ENCODE results near the gene ST3GAL2. TPM values are rescaled to one million over a fixed set of nuclear protein-coding genes. Genes with fewer than 3 reads are reported as not detected.

The ST3GAL2 gene
- total and polyA plus RNA-seq, 9 of the 15 experiments (the other 6 are each of a cell fraction or from before 2014, with no cell fraction given), result 1.5 to 108 (median 34.3) TPM

- TF ChIP-seq POLR2H (tag; IDR thresholded peaks at IDR 0.05; ENCODE audit: low read depth) (peak; percentile 85), ARID1B (IDR thresholded peaks at IDR 0.05) (peak; percentile 99), POU5F1 (IDR thresholded peaks at IDR 0.05; ENCODE audit: borderline replicate concordance, low read depth, low read length, partially characterized antibody) (peak; percentile 17), MED1 (CRISPR knock-in tag; IDR thresholded peaks at IDR 0.05; ENCODE audit: borderline replicate concordance) (no peak), NFIC (IDR thresholded peaks at IDR 0.05) (peak; percentile 99), BHLHE40 (IDR thresholded peaks at IDR 0.05; ENCODE audit: low read length) (peak; percentile 90), RFX1 (IDR thresholded peaks at IDR 0.05) (no peak), ZNF232 (CRISPR knock-in tag; IDR thresholded peaks at IDR 0.05) (no peak), ASH1L (IDR thresholded peaks at IDR 0.05; ENCODE audit: borderline replicate concordance, low read depth, partially characterized antibody) (no peak), CEBPB (tag; IDR thresholded peaks at IDR 0.05) (peak; percentile 98), CBFB (CRISPR knock-in tag; IDR thresholded peaks at IDR 0.05) (peak; percentile 97), CREBBP (IDR thresholded peaks at IDR 0.05; ENCODE audit: low read depth, low read length) (no peak), GATAD2B (IDR thresholded peaks at IDR 0.05; ENCODE audit: borderline replicate concordance) (peak; percentile 96), ZNF324 (CRISPR knock-in tag; IDR thresholded peaks at IDR 0.05) (no peak; the same call in 1 of the 2 replicates), ID3 (CRISPR knock-in tag; IDR thresholded peaks at IDR 0.05) (no peak), ID3 (tag; IDR thresholded peaks at IDR 0.05) (peak; percentile 100), HNRNPL (IDR thresholded peaks at IDR 0.05; ENCODE audit: low read depth, low read length) (peak; percentile 81; the same call in 1 of the 2 replicates)
- TF ChIP-seq, protein P1, sequence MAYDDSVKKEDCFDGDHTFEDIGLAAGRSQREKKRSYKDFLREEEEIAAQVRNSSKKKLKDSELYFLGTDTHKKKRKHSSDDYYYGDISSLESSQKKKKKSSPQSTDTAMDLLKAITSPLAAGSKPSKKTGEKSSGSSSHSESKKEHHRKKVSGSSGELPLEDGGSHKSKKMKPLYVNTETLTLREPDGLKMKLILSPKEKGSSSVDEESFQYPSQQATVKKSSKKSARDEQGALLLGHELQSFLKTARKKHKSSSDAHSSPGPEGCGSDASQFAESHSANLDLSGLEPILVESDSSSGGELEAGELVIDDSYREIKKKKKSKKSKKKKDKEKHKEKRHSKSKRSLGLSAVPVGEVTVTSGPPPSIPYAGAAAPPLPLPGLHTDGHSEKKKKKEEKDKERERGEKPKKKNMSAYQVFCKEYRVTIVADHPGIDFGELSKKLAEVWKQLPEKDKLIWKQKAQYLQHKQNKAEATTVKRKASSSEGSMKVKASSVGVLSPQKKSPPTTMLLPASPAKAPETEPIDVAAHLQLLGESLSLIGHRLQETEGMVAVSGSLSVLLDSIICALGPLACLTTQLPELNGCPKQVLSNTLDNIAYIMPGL (CRISPR knock-in tag; IDR thresholded peaks at IDR 0.05), result no peak
- TF ChIP-seq, protein P2, sequence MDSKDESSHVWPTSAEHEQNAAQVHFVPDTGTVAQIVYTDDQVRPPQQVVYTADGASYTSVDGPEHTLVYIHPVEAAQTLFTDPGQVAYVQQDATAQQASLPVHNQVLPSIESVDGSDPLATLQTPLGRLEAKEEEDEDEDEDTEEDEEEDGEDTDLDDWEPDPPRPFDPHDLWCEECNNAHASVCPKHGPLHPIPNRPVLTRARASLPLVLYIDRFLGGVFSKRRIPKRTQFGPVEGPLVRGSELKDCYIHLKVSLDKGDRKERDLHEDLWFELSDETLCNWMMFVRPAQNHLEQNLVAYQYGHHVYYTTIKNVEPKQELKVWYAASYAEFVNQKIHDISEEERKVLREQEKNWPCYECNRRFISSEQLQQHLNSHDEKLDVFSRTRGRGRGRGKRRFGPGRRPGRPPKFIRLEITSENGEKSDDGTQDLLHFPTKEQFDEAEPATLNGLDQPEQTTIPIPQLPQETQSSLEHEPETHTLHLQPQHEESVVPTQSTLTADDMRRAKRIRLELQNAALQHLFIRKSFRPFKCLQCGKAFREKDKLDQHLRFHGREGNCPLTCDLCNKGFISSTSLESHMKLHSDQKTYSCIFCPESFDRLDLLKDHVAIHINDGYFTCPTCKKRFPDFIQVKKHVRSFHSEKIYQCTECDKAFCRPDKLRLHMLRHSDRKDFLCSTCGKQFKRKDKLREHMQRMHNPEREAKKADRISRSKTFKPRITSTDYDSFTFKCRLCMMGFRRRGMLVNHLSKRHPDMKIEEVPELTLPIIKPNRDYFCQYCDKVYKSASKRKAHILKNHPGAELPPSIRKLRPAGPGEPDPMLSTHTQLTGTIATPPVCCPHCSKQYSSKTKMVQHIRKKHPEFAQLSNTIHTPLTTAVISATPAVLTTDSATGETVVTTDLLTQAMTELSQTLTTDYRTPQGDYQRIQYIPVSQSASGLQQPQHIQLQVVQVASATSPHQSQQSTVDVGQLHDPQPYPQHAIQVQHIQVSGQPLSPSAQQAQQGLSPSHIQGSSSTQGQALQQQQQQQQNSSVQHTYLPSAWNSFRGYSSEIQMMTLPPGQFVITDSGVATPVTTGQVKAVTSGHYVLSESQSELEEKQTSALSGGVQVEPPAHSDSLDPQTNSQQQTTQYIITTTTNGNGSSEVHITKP (IDR thresholded peaks at IDR 0.05; ENCODE audit: partially characterized antibody), result peak; percentile 77
- TF ChIP-seq, protein P3, sequence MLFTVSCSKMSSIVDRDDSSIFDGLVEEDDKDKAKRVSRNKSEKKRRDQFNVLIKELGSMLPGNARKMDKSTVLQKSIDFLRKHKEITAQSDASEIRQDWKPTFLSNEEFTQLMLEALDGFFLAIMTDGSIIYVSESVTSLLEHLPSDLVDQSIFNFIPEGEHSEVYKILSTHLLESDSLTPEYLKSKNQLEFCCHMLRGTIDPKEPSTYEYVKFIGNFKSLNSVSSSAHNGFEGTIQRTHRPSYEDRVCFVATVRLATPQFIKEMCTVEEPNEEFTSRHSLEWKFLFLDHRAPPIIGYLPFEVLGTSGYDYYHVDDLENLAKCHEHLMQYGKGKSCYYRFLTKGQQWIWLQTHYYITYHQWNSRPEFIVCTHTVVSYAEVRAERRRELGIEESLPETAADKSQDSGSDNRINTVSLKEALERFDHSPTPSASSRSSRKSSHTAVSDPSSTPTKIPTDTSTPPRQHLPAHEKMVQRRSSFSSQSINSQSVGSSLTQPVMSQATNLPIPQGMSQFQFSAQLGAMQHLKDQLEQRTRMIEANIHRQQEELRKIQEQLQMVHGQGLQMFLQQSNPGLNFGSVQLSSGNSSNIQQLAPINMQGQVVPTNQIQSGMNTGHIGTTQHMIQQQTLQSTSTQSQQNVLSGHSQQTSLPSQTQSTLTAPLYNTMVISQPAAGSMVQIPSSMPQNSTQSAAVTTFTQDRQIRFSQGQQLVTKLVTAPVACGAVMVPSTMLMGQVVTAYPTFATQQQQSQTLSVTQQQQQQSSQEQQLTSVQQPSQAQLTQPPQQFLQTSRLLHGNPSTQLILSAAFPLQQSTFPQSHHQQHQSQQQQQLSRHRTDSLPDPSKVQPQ (CRISPR knock-in tag; IDR thresholded peaks at IDR 0.05; ENCODE audit: borderline replicate concordance), result no peak
These were observed 10.5 kb downstream of the ST3GAL2 start (continued) for GRCh38 chr16:70428178-70428998.

All from K562 (cell line).